HG03521 (cell line): ENCODE data around the gene GPA33.

Experiments used
- ATAC-seq: cut with Tn5 transposase; IDR thresholded peaks from one replicate; pipeline ENCODE4 v1.9.1; 2021; ENCODE audit warnings: mild to moderate bottlenecking, moderate library complexity; ENCODE audit not compliant: unreplicated experiment

The GPA33 gene, protein sequence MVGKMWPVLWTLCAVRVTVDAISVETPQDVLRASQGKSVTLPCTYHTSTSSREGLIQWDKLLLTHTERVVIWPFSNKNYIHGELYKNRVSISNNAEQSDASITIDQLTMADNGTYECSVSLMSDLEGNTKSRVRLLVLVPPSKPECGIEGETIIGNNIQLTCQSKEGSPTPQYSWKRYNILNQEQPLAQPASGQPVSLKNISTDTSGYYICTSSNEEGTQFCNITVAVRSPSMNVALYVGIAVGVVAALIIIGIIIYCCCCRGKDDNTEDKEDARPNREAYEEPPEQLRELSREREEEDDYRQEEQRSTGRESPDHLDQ

DNA sequence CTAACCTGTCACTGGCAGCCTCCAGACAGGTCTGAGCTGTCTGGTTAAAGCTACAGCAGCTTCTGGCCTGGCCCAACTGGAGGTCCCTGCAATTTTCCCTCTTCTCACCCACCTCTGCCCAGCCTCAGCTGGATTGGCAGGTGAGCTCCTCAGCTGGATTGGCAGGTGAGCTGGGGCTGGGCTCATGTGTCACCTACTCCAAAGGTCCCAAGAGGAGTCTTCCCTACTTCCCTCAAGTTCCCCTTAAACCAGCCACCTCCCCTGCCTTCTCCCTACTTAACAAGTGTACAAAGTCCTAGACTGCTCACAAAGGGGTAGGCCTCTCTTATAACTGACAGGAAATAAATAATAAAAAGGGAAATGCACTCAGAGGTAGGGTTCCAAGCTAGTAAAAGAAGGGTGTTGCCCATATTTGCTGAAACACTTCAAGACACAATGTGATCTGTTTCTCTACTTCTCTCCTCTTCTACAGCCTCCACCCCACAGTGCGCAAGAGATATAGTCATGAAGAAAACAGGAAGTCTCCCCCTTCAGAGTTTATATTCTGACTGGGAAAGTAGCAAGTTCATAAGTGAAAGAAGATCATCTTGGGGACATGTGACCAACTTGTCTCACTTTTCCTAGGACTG, at the start of gene GPA33:
Gene GPA33 (minus strand): TSS at position 64 of the 629 bp plus-strand sequence. CDS start 90 bp downstream, outside the sequence.
- no peak for ATAC-seq

DNA sequence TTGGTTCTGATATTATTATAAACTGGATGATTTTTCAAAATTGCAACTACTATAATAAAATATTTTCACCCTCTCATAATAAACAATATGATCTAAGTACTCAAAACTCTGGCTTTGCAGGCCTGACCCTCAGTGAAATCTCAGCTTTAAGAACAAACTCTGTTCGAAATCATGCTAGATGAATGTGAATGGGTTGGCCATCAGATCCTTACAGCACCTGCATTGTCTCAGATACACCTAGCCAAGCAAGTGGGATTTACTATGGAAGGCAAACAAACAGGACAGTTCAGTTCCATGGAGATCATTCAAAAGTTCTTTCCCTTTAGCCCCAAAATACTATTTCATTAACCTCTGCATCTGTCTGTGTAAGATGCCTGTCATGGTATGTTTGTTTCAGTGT, 48.5 kb upstream of the GPA33 start:
- no peak for ATAC-seq

DNA sequence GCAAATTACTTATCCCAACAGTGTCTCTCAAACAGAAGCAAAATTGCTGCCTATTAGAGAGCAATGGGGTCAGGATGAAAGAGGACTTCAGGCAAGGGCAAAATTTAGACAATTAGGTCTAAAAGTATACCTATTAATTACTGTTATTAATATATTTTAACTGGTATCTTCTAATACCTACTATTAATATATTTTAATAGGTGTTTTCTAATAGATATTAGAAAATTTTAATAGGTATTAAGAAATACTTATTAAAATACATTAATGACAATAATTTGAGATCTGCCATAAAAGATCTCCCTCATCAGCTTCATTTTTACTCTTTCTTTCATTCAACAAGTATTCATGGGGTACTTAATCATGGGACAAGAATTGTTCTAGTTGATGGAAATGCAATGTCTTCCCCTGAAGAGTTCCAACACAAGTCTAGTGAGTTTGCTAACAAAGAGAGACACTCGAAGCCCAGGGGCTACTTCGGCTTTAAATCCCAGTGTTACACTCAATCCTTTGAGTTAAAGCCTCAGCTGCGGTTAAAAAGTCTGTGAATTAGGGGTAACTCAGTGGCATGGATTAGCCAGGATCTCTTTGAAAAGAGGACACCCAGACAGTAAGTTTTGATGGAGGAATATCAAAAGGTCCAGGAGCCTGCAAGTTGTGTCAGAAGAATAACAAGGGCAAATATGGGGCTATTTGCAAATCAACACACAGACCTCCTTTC, 47.8 kb upstream of the GPA33 start:
- ATAC-seq: no peak

DNA sequence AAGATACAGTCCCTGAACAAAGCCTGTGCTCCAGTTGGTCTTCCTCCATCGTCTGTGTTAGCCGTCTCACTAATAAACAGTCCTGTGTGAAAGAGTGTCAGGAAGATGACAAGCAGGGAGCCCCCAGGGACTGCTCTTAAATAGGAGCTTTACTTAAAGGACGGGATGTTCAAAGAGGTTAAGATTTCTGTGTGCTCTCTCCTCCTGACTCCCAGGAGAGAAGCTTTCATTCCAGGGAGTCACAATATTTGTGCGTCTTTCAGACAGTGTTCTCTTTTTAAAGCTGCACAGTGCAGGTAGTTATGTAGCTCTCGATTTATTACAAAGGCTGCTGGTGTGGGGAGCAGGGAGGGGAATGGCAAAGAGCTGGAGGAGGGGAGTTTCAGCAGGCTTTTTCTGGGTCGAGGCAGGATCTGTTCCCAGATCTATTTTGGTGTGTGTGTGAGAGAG, 47.2 kb upstream of the GPA33 start:
- no peak for ATAC-seq

DNA sequence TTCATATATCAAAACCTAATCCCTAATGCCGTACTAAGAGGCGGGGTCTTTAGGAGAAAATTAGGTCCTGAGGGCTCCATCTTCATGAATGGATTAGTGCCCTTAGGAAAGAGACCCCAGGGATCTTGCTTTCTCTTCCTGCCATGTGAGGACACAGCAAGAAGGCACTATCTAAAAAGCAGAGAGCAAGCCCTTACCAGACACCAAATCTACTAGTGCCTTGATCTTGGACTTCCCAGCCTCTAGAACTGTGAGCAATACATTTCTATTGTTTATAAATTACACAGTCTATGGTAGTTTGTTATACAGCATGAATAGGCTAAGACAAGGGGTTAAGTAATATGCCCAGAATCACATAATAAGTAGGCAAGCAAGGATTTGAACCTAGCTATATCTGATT, 46.6 kb upstream of the GPA33 start:
- ATAC-seq: no peak

DNA sequence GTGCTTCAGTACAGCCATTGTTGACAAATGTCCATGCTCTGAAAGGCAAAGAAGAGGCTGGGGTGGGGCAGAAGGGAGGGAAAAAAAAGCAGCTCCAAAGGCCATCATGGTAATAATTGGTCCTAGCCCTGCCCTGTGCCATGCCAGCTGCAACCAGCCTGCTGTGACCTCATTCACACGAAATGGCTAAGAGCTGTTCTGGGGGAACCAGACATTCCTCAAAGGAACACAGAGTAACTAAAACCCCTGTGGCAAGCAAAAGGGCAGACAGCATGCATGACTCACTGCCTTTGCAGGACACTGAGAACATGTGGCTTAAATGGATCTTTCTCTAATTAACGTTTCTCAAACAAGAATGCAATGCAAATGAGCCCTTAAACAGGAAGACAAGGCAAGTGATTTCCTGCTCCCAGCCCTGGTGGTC, 46.0 kb upstream of the GPA33 start:
- ATAC-seq: no peak

DNA sequence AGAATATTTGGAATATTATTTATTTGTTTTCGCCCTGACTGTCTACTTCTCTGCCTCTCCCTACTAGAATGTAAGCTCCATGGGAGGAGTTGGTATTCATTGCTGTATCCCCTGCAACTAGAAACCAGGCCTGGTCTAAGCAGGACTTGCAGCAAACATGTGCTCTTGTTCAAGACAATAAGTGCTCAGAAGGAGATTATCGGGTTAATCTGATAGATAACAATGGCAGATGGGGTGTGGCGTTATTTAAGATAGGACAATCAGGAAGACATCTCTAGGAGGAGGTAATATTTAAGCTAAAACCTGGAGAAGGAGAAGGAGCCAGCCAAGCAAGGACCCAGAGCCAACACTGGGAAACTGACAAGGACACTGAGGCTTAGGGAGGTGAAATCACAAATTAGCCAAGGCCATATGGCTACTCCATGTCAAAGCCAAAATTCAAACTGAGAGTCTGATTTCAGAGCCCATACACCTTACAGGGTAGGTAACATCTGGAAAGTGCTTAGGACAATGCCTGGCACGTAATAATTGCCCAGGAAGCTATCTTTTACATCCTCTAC, 45.2 kb upstream of the GPA33 start:
- no peak for ATAC-seq

DNA sequence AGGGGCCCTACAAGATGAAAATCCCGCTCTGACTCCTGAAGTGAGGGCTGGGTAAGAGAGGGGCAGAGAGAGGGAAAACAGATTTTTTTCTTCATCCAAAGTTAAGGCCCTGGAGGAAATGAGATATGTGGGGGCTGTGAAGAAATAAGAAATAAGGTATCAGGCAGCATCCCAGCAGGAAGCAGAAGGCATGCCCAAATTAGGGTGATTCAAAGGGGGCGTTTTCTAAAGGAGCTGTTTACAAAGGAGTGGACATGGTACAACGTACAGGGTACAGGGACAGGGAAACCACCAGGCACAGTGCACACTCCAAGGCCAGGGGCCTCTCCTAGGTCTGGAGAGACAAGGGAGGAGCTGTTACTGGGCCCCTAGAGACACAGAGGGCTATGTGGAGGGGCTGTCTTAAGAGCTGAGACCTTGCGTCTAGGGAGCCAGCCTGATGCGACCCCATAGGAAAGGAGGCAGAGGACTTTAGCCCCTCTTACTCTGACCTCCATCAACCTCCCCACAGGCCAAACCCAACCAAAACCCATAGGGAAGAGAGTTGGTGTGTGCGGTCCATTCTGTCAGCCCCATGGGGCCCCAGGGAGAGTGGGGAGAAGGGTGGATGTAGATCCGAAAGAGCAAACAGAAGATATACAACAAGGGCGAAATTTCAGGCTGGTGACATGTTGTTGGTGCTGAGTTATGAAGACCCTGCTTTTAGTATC, 42.3 kb upstream of the GPA33 start:
- no peak for ATAC-seq

DNA sequence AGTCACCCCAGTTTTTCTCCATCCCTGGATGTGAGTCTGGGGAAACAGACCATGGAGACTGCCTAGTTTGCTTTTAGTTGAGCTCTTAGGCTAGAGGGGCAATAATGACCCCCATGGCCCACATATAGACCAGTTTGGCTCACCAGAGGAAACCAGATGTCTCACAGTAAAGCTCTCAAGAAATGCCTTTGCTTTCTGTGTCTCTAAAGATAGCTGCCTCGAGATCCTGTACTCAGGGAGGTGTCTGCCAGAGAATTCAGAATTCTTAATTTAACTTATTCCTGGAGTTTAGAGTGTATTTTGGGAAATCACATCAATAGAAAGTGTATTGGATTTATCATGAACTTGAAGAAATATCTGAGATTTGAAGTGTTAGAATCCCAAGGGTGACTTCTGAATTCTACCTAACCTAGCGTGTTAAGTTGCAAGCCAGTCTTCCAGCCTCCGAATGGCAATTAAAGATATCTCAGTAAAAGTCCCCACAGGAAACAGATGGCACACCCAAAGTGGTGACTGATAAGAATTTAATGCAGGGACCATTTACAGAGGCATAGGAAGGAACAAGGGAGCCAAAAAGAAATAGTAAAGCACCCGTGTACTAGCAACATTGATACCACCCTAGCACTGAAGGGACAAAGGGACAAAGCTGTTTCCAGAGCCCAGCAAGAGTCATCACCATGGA, 40.8 kb upstream of the GPA33 start:
- no peak for ATAC-seq

DNA sequence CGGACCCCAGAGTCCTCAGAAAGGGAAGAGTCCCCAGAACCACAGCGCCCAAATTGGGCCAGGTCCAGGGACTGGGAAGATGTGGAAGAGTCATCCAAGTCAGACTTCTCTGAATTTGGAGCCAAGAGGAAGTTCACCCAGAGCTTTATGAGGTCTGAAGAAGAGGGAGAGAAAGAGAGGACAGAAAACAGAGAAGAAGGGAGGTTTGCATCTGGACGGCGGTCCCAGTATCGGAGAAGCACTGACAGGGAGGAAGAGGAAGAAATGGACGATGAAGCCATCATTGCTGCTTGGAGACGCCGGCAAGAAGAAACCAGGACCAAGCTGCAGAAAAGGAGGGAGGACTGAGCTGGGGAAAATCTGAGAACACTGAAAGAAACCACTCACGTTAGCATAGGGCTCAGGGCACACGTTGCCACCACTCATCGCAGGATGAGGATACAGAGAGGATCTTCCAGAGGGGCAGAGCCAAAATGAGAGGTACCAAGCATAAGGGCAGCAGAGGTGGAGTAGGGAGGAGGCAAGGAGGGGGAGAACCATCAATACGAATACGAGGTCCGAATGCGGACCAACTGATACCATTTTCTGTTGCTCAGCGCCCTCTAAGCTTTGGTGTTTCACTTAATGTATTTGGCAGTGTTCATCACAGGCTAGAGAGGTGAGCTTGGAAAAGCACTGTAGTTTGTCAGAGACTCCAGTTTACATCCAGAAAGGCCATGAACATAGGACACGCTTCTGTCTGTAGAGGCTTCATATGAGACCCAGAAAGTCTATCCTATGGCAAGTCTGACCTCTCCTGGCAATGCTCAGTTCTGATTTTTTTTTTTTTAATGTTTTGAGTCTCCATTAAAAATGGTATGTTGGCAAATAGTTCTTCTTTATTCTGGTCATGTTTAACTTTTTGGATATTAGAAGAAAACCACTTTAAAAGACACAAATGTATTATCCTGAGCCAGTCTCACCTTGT, 38.4 kb upstream of the GPA33 start:
- ATAC-seq: no peak

DNA sequence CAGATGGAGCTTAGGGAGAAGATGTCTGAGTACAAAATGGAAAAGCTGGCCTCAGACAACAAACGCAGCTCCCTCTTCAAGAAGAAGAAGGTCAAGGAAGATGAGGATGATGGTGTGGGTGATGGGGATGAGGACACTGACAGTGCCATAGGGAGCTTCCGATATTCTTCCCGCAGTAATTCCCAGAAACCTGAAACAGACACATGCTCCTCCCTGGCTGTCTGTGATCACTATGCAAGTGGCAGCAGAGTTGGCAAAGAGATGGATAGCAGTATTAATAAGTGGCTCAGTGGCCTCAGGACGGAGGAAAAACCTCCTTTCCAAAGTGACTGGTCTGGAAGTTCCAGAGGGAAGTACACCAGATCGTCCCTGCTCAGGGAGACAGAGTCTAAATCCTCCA, 37.5 kb upstream of the GPA33 start:
- no peak for ATAC-seq

DNA sequence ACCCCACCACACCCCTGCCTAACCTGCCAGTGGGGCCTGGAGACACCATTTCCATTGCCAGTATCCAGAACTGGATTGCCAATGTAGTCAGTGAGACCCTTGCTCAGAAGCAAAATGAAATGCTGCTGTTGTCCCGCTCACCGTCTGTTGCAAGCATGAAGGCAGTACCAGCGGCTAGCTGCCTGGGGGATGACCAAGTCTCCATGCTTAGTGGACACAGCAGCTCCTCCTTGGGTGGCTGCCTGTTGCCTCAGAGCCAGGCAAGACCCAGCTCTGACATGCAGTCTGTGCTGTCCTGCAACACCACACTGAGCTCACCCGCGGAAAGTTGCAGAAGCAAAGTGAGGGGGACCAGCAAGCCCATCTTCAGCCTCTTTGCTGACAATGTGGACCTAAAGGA, 37.1 kb upstream of the GPA33 start:
- ATAC-seq: no peak

DNA sequence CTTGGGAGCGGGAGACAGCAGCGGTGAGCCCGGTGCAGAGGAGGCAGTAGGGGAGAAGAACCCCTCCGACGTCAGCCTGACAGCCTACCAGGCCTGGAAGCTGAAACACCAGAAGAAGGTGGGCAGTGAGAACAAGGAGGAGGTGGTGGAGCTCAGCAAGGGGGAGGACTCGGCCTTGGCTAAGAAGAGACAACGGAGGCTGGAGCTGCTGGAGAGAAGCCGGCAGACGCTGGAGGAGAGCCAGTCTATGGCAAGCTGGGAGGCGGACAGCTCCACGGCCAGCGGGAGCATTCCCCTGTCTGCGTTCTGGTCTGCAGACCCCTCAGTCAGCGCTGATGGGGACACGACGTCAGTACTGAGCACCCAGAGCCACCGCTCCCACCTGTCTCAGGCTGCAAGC, 36.6 kb upstream of the GPA33 start:
- no peak for ATAC-seq

DNA sequence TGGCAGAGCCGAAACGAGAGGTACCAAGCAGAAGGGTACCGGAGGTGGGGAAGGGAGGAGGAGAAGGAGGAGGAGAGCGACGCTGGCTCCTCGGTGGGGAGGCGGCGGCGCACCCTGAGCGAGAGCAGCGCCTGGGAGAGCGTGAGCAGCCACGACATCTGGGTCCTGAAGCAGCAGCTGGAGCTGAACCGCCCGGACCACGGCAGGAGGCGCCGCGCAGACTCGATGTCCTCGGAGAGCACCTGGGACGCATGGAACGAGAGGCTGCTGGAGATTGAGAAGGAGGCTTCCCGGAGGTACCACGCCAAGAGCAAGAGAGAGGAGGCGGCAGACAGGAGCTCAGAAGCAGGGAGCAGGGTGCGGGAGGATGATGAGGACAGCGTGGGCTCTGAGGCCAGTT, 36.1 kb upstream of the GPA33 start:
- ATAC-seq: no peak

DNA sequence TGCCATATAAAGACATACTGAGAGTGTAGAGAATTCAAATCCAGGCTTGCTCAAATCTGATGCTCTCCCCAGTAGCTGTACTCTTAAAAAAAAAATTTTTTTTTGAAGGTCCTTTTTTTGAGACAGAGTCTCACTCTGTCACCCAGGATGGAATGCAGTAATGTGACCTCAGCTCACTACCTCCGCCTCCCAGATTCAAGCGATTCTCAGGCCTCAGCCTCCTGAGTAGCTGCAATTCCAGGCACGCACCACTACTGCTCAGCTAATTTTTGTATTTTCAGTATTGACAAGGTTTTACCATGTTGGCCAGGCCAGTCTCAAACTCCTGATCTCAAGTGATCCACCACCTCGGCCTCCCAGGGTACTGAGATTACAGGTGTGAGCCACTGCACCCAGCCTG, 32.4 kb upstream of the GPA33 start:
- no peak for ATAC-seq

DNA sequence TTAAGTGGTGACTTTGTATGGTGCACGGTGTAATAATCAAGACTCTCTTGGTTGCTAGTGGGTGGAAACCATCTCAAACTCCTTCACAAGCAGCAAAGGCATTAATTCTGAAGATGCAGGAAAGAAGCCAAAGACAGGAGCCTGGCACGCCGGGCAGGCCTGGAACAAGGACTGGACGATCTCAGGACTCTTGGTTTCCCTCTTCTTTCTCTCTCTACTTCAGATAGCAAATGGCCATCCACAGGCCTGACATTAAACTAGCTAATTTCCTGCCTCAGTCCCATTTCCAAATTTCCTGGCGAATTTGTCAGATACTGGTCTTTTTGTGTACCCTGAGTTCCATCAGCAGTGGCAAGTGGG, 31.9 kb upstream of the GPA33 start:
- ATAC-seq: no peak

DNA sequence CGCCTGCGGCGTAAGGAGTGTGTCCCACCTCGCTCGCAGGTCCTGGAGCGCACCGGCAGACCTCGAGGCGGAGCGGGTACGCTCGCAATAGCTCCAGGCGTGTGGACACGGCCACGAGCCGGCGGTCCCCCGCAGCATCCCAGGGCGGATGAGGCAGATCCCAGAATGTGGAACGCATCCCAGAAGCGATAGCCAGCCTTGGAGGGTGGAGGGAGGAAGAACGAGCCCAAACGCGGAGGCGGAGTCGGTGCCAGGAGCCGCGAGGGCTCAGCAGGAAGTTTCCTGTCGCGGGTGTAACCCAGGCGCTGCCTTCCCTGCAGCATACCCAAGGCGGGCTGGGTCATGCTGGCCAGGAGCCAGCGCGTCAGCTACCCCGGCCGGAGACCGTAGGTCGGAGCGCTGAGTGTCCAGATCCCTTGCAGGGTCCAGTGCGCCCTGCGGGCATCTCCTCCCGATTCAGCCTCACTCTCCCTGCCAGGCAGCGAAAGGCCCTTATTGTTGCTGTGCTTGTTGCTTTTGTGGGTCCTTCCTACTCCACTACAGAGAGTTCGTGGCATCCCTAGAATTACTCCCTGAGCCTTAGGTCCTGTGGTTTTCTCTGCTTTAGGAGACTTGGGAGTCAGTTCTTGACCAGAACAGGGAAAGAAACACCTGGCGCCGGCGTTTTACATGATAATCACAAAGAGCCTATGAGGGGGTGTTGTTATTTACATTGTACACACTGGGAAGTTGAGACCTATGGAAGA, 31.4 kb upstream of the GPA33 start:
- ATAC-seq: no peak

DNA sequence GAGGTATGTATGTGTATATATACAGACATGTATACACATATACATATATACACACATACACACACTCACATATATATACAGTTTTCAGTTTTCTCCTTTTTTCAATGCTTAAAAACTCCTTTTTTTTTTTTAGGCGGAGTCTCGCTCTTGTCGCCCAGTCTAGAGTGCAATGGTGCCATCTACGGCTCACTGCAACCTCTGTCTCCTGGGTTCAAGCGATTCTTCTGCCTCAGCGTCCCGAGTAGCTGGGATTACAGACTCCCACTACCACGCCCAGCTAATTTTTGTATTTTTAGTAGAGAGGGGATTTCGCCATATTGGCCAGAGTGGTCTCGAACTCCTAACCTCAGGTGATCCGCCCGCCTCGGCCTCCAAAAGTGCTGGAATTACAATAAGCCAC, 30.7 kb upstream of the GPA33 start:
- no peak for ATAC-seq

DNA sequence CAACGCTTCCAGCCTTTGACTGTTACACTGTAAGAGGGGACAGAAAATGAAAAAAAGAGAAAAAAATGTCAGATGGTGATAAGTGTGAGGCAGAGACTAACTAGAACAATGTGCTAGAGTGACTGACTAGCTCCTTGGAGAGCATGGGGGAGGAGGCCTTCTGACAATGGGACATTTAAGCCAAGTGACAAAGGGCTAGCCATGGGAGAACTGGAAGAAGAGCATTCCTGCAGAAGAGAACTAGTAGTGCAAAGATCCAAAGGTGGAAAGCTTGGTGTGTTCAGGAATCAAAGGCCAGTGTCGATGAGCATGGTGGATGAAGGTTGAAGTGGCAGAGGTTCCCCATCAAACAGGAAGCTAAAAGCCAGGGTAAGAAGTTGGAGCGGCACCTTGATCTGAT, 29.5 kb upstream of the GPA33 start:
- ATAC-seq: no peak
